ENCODE measurements around the gene ARCN1.

ARCN1 gene

DNA sequence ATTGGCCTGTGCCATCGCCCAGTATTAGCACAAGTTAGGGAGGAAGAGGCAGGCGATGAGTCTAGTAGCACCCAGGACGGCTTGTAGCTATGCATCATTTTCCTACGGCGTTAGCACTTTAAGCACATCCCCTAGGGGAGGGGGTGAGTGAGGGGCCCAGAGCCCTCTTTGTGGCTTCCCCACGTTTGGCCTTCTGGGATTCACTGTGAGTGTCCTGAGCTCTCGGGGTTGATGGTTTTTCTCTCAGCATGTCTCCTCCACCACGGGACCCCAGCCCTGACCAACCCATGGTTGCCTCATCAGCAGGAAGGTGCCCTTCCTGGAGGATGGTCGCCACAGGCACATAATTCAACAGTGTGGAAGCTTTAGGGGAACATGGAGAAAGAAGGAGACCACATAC lies 36.9 kb upstream of the ARCN1 start:
- no peak overlapping the region for H2AFZ ChIP-seq (ENCODE audit: low read length)
- no peak overlapping the region for H3K14ac ChIP-seq (ENCODE audit: low read length)
- DNase-seq (ENCODE audit: low spot score) = no peak
- no peak overlapping the region for H3K9ac ChIP-seq (ENCODE audit: low read depth, low read length, poor library complexity)
- peaks cover 1 to 8% of the 10 kb centered on the region in 2 donors for H3K4me1 ChIP-seq (ENCODE audit: control insufficient read depth in 2 of 2, insufficient read depth in 1 of 2, low read depth in 1 of 2, low read length in 2 of 2)
- H3K79me1 ChIP-seq (ENCODE audit: low read depth, low read length) = peaks cover 4% of the 10 kb centered on the region
- no peaks in the 10 kb centered on the region for H3K27me3 ChIP-seq (ENCODE audit: control insufficient read depth in 3 of 3, insufficient read depth in 3 of 3, low read depth in 1 of 3, low read length in 3 of 3)
- no peak overlapping the region for H2BK120ac ChIP-seq (ENCODE audit: low read depth, low read length)
- peaks cover 9 to 13% of the 10 kb centered on the region in 2 donors for H3K36me3 ChIP-seq (replicated peaks in 1 of 2; ENCODE audit: control insufficient read depth in 2 of 2, insufficient read depth in 2 of 2, low read length in 2 of 2)
- no peak overlapping the region for H4K8ac ChIP-seq (ENCODE audit: low read depth, low read length)
- H2AK5ac ChIP-seq (ENCODE audit: low read depth, low read length) = no peak overlapping the region
- no peak overlapping the region for H3K4me3 ChIP-seq (ENCODE audit: low read length in 2 of 2)
- H3K4ac ChIP-seq (ENCODE audit: low read length) = no peak overlapping the region
- H3K18ac ChIP-seq (ENCODE audit: low read length) = no peak overlapping the region
- H2BK5ac ChIP-seq (ENCODE audit: low read length) = no peak overlapping the region
- no peak overlapping the region for H2BK12ac ChIP-seq (ENCODE audit: low read length)
- no peaks in the 10 kb centered on the region for H3K9me3 ChIP-seq (replicated peaks in 1 of 2; ENCODE audit: control insufficient read depth in 2 of 2, insufficient read depth in 1 of 2, low read depth in 1 of 2, low read length in 2 of 2)
- H3K27ac ChIP-seq (replicated peaks; ENCODE audit: low read length) = no peak overlapping the region
- no peak overlapping the region for H4K91ac ChIP-seq (ENCODE audit: low read depth, low read length, poor library complexity)
- no peak overlapping the region for H2BK15ac ChIP-seq (ENCODE audit: low read length)
- no peak overlapping the region for H3K23ac ChIP-seq (ENCODE audit: low read depth, low read length, poor library complexity)
- WGBS, 2 donors (ENCODE audit: extremely low coverage in 2 of 2, insufficient read length in 2 of 2, insufficient replicate concordance in 1 of 2) = no CpG with 5 or more reads among the region's 9 CpGs
- H3K4me2 ChIP-seq (ENCODE audit: insufficient read depth, low read length, poor library complexity, severe bottlenecking) = no peak overlapping the region

DNA sequence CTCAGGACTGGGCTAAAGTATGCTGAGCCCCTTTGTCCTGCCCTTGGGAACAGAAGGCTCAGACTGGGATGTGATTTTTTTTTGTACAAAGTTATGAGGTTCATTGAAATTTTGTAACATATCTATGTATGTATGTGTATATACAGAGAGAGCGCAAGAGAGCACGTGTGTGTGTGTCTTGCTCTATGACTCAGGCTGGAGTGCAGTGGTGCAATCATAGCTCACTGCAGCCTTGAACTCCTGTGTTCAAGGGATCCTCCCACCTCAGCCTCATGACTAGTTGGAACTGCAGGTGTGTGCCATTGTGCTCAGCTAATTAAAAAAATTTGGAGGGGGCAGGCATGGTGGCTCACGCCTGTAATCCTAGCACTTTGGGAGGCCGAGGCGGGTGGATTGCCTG lies 35.5 kb upstream of the ARCN1 start:
- H2BK5ac ChIP-seq (ENCODE audit: low read length) = no peak overlapping the region
- WGBS, 2 donors (ENCODE audit: extremely low coverage in 2 of 2, insufficient read length in 2 of 2, insufficient replicate concordance in 1 of 2) = no CpG with 5 or more reads among the region's 5 CpGs
- no peak overlapping the region for H3K14ac ChIP-seq (ENCODE audit: low read length)
- H2BK12ac ChIP-seq (ENCODE audit: low read length) = no peak overlapping the region
- H3K9ac ChIP-seq (ENCODE audit: low read depth, low read length, poor library complexity) = no peak overlapping the region
- DNase-seq (ENCODE audit: low spot score) = no peak
- H4K8ac ChIP-seq (ENCODE audit: low read depth, low read length) = no peak overlapping the region
- H2BK15ac ChIP-seq (ENCODE audit: low read length) = no peak overlapping the region
- H4K91ac ChIP-seq (ENCODE audit: low read depth, low read length, poor library complexity) = no peak overlapping the region
- no peak overlapping the region for H2AFZ ChIP-seq (ENCODE audit: low read length)
- no peaks in the 10 kb centered on the region for H3K9me3 ChIP-seq (replicated peaks in 1 of 2; ENCODE audit: control insufficient read depth in 2 of 2, insufficient read depth in 1 of 2, low read depth in 1 of 2, low read length in 2 of 2)
- no peak overlapping the region for H2BK120ac ChIP-seq (ENCODE audit: low read depth, low read length)
- H3K27me3 ChIP-seq (ENCODE audit: control insufficient read depth in 3 of 3, insufficient read depth in 3 of 3, low read depth in 1 of 3, low read length in 3 of 3) = no peaks in the 10 kb centered on the region
- H3K4me3 ChIP-seq (ENCODE audit: low read length in 2 of 2) = no peak overlapping the region
- no peak overlapping the region for H3K23ac ChIP-seq (ENCODE audit: low read depth, low read length, poor library complexity)
- H3K79me1 ChIP-seq (ENCODE audit: low read depth, low read length) = peaks cover 4% of the 10 kb centered on the region
- H3K36me3 ChIP-seq (replicated peaks in 1 of 2; ENCODE audit: control insufficient read depth in 2 of 2, insufficient read depth in 2 of 2, low read length in 2 of 2) = peaks cover 13 to 17% of the 10 kb centered on the region in 2 donors
- no peak overlapping the region for H3K4me2 ChIP-seq (ENCODE audit: insufficient read depth, low read length, poor library complexity, severe bottlenecking)
- H3K18ac ChIP-seq (ENCODE audit: low read length) = no peak overlapping the region
- H2AK5ac ChIP-seq (ENCODE audit: low read depth, low read length) = no peak overlapping the region
- H3K27ac ChIP-seq (replicated peaks; ENCODE audit: low read length) = no peak overlapping the region
- peaks cover 0 to 4% of the 10 kb centered on the region in 2 donors for H3K4me1 ChIP-seq (ENCODE audit: control insufficient read depth in 2 of 2, insufficient read depth in 1 of 2, low read depth in 1 of 2, low read length in 2 of 2)
- no peak overlapping the region for H3K4ac ChIP-seq (ENCODE audit: low read length)

DNA sequence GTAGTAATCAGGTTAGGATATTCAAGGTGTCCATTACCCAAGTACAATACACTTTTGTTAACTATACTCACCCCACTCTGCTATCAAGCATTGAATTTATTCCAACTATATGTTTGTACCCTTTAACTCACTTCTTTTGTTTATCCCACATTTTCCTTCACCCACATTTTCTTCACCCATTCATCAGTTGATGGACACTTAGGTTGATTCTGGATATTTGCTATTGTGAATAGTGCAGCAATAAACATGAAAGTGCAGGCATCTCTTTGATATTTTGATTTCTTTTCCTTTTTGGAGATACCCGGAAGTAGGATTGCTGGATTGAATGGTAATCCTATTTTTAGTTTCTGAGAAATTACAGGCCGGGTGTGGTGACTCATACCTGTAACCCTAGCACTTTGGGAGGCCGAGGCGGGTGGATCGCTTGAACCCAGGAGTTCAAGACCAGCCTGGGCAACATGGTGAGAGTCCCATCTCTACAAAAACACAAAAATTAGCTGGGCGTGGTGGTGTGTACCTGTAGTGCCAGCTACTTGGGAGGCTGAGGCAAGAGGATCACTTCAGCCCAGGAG lies 34.7 kb upstream of the ARCN1 start:
- Histone ChIP-seq H3K27ac (replicated peaks; ENCODE audit: low read length) (no peak overlapping the region), H3K27me3 (ENCODE audit: control insufficient read depth in 3 of 3, insufficient read depth in 3 of 3, low read depth in 1 of 3, low read length in 3 of 3) (no peaks in the 10 kb centered on the region), H2AK5ac (ENCODE audit: low read depth, low read length) (no peak overlapping the region), H3K18ac (ENCODE audit: low read length) (no peak overlapping the region), H2AFZ (ENCODE audit: low read length) (no peak overlapping the region), H2BK5ac (ENCODE audit: low read length) (no peak overlapping the region), H3K4me3 (ENCODE audit: low read length in 2 of 2) (no peak overlapping the region), H2BK12ac (ENCODE audit: low read length) (no peak overlapping the region), H3K9me3 (replicated peaks in 1 of 2; ENCODE audit: control insufficient read depth in 2 of 2, insufficient read depth in 1 of 2, low read depth in 1 of 2, low read length in 2 of 2) (no peaks in the 10 kb centered on the region), H3K4ac (ENCODE audit: low read length) (no peak overlapping the region), H3K9ac (ENCODE audit: low read depth, low read length, poor library complexity) (no peak overlapping the region), H3K23ac (ENCODE audit: low read depth, low read length, poor library complexity) (no peak overlapping the region), H4K8ac (ENCODE audit: low read depth, low read length) (no peak overlapping the region), H3K4me1 (ENCODE audit: control insufficient read depth in 2 of 2, insufficient read depth in 1 of 2, low read depth in 1 of 2, low read length in 2 of 2) (no peaks in the 10 kb centered on the region), H4K91ac (ENCODE audit: low read depth, low read length, poor library complexity) (no peak overlapping the region), H2BK15ac (ENCODE audit: low read length) (no peak overlapping the region), H3K36me3 (replicated peaks in 1 of 2; ENCODE audit: control insufficient read depth in 2 of 2, insufficient read depth in 2 of 2, low read length in 2 of 2) (peaks cover 13 to 24% of the 10 kb centered on the region in 2 donors), H3K79me1 (ENCODE audit: low read depth, low read length) (no peaks in the 10 kb centered on the region), H3K14ac (ENCODE audit: low read length) (no peak overlapping the region), H2BK120ac (ENCODE audit: low read depth, low read length) (no peak overlapping the region), H3K4me2 (ENCODE audit: insufficient read depth, low read length, poor library complexity, severe bottlenecking) (no peak overlapping the region)
- WGBS, 2 donors (ENCODE audit: extremely low coverage in 2 of 2, insufficient read length in 2 of 2, insufficient replicate concordance in 1 of 2) = no CpG with 5 or more reads among the region's 6 CpGs
- DNase-seq (ENCODE audit: low spot score) = no peak

DNA sequence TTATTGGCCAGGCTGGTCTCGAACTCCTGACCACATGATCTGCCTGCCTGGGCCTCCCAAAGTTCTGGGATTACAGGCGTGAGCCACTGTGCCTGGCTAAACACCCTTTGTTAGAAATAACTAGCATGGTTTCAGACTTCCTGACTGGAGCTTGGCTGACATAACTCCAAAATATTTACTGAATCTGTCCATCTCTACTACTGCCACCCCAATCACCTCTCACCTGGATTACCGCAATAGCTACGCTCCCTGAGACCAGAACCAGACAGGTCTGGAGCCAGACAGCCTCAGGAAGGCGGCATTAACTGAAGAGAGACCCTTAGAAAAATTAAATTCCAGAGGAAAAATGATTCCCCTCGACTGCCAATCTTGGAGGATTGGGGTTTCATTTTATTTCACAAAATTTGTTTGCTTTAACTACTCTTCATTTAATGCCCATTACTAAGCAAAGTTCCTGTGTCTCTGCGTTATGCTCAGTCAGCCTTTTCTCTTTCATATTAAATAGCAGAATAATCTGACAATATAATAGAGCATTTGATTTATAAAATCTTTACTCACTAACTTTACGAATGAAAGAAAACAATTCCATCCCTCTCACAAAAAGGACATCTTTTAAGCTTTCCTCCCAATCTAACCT lies 28.1 kb upstream of the ARCN1 start:
- H3K4me1 ChIP-seq (ENCODE audit: control insufficient read depth in 2 of 2, insufficient read depth in 1 of 2, low read depth in 1 of 2, low read length in 2 of 2) = no peaks in the 10 kb centered on the region
- H2BK120ac ChIP-seq (ENCODE audit: low read depth, low read length) = no peak overlapping the region
- H3K27me3 ChIP-seq (ENCODE audit: control insufficient read depth in 3 of 3, insufficient read depth in 3 of 3, low read depth in 1 of 3, low read length in 3 of 3) = no peaks in the 10 kb centered on the region
- no peak overlapping the region for H3K14ac ChIP-seq (ENCODE audit: low read length)
- H3K9me3 ChIP-seq (replicated peaks in 1 of 2; ENCODE audit: control insufficient read depth in 2 of 2, insufficient read depth in 1 of 2, low read depth in 1 of 2, low read length in 2 of 2) = no peaks in the 10 kb centered on the region
- H2BK12ac ChIP-seq (ENCODE audit: low read length) = no peak overlapping the region
- peaks cover 5 to 56% of the 10 kb centered on the region in 2 donors for H3K36me3 ChIP-seq (replicated peaks in 1 of 2; ENCODE audit: control insufficient read depth in 2 of 2, insufficient read depth in 2 of 2, low read length in 2 of 2)
- no CpG with 5 or more reads among the region's 8 CpGs for WGBS, 2 donors (ENCODE audit: extremely low coverage in 2 of 2, insufficient read length in 2 of 2, insufficient replicate concordance in 1 of 2)
- DNase-seq (ENCODE audit: low spot score) = no peak
- no peak overlapping the region for H2AFZ ChIP-seq (ENCODE audit: low read length)
- no peak overlapping the region for H4K91ac ChIP-seq (ENCODE audit: low read depth, low read length, poor library complexity)
- no peak overlapping the region for H3K27ac ChIP-seq (replicated peaks; ENCODE audit: low read length)
- H3K23ac ChIP-seq (ENCODE audit: low read depth, low read length, poor library complexity) = no peak overlapping the region
- H3K4ac ChIP-seq (ENCODE audit: low read length) = no peak overlapping the region
- no peak overlapping the region for H3K18ac ChIP-seq (ENCODE audit: low read length)
- H2BK15ac ChIP-seq (ENCODE audit: low read length) = no peak overlapping the region
- H3K79me1 ChIP-seq (ENCODE audit: low read depth, low read length) = no peaks in the 10 kb centered on the region
- no peak overlapping the region for H4K8ac ChIP-seq (ENCODE audit: low read depth, low read length)
- H3K9ac ChIP-seq (ENCODE audit: low read depth, low read length, poor library complexity) = no peak overlapping the region
- no peak overlapping the region for H2BK5ac ChIP-seq (ENCODE audit: low read length)
- H3K4me2 ChIP-seq (ENCODE audit: insufficient read depth, low read length, poor library complexity, severe bottlenecking) = no peak overlapping the region
- H2AK5ac ChIP-seq (ENCODE audit: low read depth, low read length) = no peak overlapping the region
- H3K4me3 ChIP-seq (ENCODE audit: low read length in 2 of 2) = no peak overlapping the region

Data from neuronal stem cell (in vitro differentiated cells).